ENCODE data around the gene CORO2A. TPM values are rescaled to one million over a fixed set of nuclear protein-coding genes. Genes with fewer than 3 reads are reported as not detected.

The CORO2A gene
- total RNA-seq, 1 donor from 2014 or later: 5.9 TPM

DNA sequence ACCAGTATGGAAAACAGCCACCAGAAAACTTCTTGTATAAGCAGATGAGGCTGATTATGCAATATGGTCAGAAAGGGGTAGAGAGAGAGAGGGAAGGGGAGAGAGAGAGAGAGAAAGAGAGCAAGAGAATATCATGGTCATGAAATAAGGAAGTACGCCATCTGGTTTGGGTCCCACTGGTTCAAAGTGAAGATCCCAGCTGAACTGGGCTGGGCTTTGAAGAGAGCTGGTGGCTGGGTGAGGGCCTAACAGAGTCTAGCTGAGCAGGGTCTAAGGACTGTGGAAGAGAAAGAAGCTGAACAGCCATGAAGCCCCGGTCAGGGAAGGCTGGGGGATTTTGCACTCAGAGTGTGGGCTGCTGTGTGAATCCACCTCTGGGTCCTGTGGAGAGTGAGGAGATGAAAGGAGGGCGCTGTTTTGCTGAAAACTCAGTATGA, 88.0 kb downstream of the CORO2A start:
- DNase-seq (ENCODE audit: low spot score in 2 of 2, unreplicated experiment in 2 of 2): no peak
- Mint-ChIP-seq H3K9me3 (peaks cover 5% of the 10 kb centered on the region), H3K4me1 (peaks cover 18% of the 10 kb centered on the region), H3K4me3 (no peak overlapping the region), H3K27me3 (ENCODE audit: low read depth) (no peaks in the 10 kb centered on the region), H3K36me3 (peaks cover 18% of the 10 kb centered on the region), H3K27ac (peak overlapping the region; percentile 0)
- TF ChIP-seq, protein P1, sequence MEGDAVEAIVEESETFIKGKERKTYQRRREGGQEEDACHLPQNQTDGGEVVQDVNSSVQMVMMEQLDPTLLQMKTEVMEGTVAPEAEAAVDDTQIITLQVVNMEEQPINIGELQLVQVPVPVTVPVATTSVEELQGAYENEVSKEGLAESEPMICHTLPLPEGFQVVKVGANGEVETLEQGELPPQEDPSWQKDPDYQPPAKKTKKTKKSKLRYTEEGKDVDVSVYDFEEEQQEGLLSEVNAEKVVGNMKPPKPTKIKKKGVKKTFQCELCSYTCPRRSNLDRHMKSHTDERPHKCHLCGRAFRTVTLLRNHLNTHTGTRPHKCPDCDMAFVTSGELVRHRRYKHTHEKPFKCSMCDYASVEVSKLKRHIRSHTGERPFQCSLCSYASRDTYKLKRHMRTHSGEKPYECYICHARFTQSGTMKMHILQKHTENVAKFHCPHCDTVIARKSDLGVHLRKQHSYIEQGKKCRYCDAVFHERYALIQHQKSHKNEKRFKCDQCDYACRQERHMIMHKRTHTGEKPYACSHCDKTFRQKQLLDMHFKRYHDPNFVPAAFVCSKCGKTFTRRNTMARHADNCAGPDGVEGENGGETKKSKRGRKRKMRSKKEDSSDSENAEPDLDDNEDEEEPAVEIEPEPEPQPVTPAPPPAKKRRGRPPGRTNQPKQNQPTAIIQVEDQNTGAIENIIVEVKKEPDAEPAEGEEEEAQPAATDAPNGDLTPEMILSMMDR (IDR thresholded peaks at IDR 0.05; ENCODE audit: unreplicated experiment): no peak

DNA sequence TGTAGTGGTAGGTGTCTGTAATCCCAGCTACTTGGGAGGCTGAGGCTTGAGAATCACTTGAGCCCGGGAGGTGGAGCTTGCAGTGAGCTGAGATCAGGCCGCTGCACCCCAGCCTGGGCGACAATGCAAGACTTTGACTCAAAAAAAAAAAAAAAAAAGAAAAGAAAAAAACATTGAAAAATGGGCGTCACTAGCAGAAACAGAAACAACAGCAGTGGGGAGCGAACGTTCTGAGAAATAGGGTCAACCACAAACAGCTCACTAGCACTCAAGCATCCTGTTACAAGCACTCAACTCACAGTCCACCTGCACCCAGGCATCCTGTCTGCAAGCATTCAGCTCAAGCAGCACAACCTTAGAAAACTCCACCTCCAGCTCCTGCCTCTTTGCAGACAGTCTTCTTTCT, 90.6 kb downstream of the CORO2A start:
- TF ChIP-seq, protein P1 (IDR thresholded peaks at IDR 0.05; ENCODE audit: unreplicated experiment): no peak
- H3K27me3 Mint-ChIP-seq (ENCODE audit: low read depth): no peaks in the 10 kb centered on the region
- peaks cover 18% of the 10 kb centered on the region for H3K4me1 Mint-ChIP-seq
- H3K36me3 Mint-ChIP-seq: peaks cover 15% of the 10 kb centered on the region
- DNase-seq (ENCODE audit: low spot score in 2 of 2, unreplicated experiment in 2 of 2): no peak
- H3K27ac Mint-ChIP-seq: no peak overlapping the region
- peaks cover 2% of the 10 kb centered on the region for H3K9me3 Mint-ChIP-seq
- H3K4me3 Mint-ChIP-seq: no peak overlapping the region

DNA sequence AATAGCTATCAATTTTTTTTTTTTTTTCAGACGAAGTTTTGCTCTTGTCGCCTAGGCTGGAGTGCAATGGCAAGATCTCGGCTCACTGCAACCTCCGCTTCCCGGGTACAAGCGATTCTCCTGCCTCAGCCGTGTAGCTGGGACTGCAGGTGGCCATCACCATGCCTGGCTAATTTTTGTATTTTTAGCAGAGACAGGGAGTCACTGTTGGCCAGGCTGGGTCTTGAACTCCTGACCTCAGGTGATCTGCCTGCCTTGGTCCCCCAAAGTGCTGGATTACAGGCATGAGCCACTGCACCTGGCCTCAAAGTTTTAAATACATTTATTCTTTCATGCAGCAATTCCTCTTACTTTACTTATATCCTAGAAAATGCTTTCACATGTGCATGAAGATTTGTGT, 91.0 kb downstream of the CORO2A start:
- no peak for DNase-seq (ENCODE audit: low spot score in 2 of 2, unreplicated experiment in 2 of 2)
- H3K27me3 Mint-ChIP-seq (ENCODE audit: low read depth): no peaks in the 10 kb centered on the region
- no peak overlapping the region for H3K27ac Mint-ChIP-seq
- peaks cover 12% of the 10 kb centered on the region for H3K36me3 Mint-ChIP-seq
- H3K9me3 Mint-ChIP-seq: no peaks in the 10 kb centered on the region
- peaks cover 18% of the 10 kb centered on the region for H3K4me1 Mint-ChIP-seq
- H3K4me3 Mint-ChIP-seq: no peak overlapping the region
- TF ChIP-seq, protein P1 (IDR thresholded peaks at IDR 0.05; ENCODE audit: unreplicated experiment): no peak

DNA sequence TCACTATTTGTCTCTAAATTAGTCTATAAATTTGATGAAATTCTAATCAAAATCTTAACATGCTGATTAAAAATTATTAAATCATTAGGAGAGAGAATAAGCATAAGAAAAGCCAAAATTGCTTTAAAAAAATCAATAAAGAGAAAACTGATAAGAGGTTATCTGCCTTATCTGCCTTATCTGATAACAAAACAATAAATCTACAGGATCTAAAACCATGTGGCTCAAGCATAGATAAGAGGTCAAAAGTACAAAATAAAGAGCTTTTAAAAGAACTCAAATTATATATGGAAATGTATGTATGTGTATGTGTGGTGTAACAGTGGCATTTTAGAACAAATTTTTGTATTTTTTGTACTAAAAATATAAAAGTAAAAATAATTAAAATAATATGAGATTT, 92.0 kb downstream of the CORO2A start:
- H3K4me3 Mint-ChIP-seq: no peak overlapping the region
- no peak for DNase-seq (ENCODE audit: low spot score in 2 of 2, unreplicated experiment in 2 of 2)
- peaks cover 18% of the 10 kb centered on the region for H3K4me1 Mint-ChIP-seq
- TF ChIP-seq, protein P1 (IDR thresholded peaks at IDR 0.05; ENCODE audit: unreplicated experiment): no peak
- no peaks in the 10 kb centered on the region for H3K27me3 Mint-ChIP-seq (ENCODE audit: low read depth)
- peak overlapping the region; percentile 70 for H3K27ac Mint-ChIP-seq
- peaks cover 8% of the 10 kb centered on the region for H3K36me3 Mint-ChIP-seq
- H3K9me3 Mint-ChIP-seq: no peaks in the 10 kb centered on the region

DNA sequence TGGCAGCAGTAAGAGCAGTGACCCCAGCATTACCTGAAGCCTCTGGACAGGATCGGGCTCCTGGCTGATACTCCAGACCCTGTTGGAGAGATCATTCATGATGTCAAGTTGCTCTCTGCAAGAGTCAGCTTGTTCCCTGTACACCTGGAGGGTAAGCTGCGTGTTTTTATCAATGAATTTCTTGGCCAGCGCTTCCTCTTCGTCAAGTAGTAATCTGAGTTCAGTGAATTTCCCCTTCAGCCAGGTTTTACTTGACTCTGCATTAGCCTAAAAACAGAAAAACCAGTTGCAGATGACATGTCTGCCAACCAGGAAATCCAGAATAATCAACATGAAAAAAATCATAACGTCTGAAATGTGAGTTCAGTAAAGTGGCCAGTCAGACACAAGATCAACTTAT, 92.5 kb downstream of the CORO2A start:
- Mint-ChIP-seq H3K36me3 (peaks cover 8% of the 10 kb centered on the region), H3K9me3 (no peaks in the 10 kb centered on the region), H3K4me1 (peaks cover 18% of the 10 kb centered on the region), H3K27ac (peak overlapping the region; percentile 70), H3K4me3 (peak overlapping the region; percentile 5), H3K27me3 (ENCODE audit: low read depth) (no peaks in the 10 kb centered on the region)
- DNase-seq (ENCODE audit: low spot score in 2 of 2, unreplicated experiment in 2 of 2): no peak
- TF ChIP-seq, protein P1 (IDR thresholded peaks at IDR 0.05; ENCODE audit: unreplicated experiment): no peak

DNA sequence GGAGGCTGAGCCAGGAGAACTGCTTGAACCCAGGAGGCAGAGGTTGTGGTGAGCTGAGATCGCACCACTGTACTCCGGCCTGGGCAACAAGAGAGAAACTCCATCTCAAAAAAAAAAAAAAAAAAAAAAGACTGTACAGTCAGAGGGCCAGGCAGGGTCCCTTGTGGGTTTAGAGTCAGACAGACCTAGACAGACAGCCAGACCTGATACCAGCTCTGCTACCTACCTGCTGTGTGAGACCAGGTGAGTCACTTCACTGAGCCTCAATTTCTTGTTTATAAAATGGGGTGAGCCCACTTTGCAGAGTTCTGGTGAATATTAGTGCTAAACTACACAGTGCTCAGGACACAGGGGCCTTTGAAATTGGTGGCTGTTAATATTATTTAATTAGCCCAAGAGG, 93.1 kb downstream of the CORO2A start:
- no peak overlapping the region for H3K27ac Mint-ChIP-seq
- no peaks in the 10 kb centered on the region for H3K27me3 Mint-ChIP-seq (ENCODE audit: low read depth)
- H3K9me3 Mint-ChIP-seq: no peaks in the 10 kb centered on the region
- TF ChIP-seq, protein P1 (IDR thresholded peaks at IDR 0.05; ENCODE audit: unreplicated experiment): no peak
- no peak for DNase-seq (ENCODE audit: low spot score in 2 of 2, unreplicated experiment in 2 of 2)
- H3K4me1 Mint-ChIP-seq: peaks cover 18% of the 10 kb centered on the region
- H3K4me3 Mint-ChIP-seq: no peak overlapping the region
- peaks cover 5% of the 10 kb centered on the region for H3K36me3 Mint-ChIP-seq

Measured in mesothelial cell of epicardium (in vitro differentiated cells).